HUES6 (cell line): ENCODE results near the gene IL21R.

ENCODE experiments used
- H3K27ac ChIP-seq: 2 replicates; pipeline ENCODE4 v1.7.0; 2013; ENCODE audit warnings: low read depth, mild to moderate bottlenecking, low read length, inconsistent platforms
- H3K27me3 ChIP-seq: 2 replicates; pipeline ENCODE4 v1.6.1; 2013; ENCODE audit warnings: low read length; ENCODE audit not compliant: control insufficient read depth, insufficient read depth
- H3K36me3 ChIP-seq: 2 replicates; pipeline ENCODE4 v1.6.1; 2013; ENCODE audit warnings: low read length; ENCODE audit not compliant: control insufficient read depth, insufficient read depth
- H3K4me1 ChIP-seq: 2 replicates; pipeline ENCODE4 v1.6.1; 2013; ENCODE audit warnings: low read length; ENCODE audit not compliant: control insufficient read depth, insufficient read depth
- H3K4me3 ChIP-seq: 2 replicates; pipeline ENCODE4 v1.5.1; 2013; ENCODE audit warnings: low read depth, low read length
- H3K9ac ChIP-seq: one replicate; pipeline ENCODE4 v1.6.1; 2013; ENCODE audit warnings: mild to moderate bottlenecking, low read length
- H3K9me3 ChIP-seq: 2 replicates; pipeline ENCODE4 v1.6.1; 2013; ENCODE audit warnings: low read depth, low read length; ENCODE audit not compliant: control insufficient read depth, insufficient read depth

The IL21R gene

DNA sequence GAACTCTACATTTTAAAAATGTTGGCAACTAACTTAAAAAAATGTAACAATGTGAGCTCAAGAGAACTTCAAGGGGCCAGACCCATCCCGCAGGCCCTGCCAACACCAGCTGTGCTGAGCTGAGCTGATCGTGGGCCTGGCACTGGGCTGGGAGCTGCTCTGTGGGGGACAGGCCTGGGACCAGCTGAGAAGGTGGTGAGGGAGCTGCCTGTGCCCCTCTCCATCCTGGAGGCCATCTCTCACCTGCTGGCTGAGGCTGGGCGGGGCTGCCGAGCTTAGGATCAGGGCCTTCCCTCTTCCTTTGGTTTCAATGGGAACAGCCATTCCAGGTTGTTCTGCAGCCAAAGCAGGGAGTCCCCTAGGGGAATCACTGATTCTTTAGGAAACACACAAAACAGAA, 58.2 kb downstream of the IL21R start:
- Histone ChIP-seq H3K4me1 (no peaks in the 10 kb centered on the region), H3K27me3 (no peaks in the 10 kb centered on the region), H3K9me3 (no peaks in the 10 kb centered on the region), H3K36me3 (peaks cover 54% of the 10 kb centered on the region), H3K9ac (no peak overlapping the region), H3K4me3 (no peak overlapping the region), H3K27ac (no peak overlapping the region)

DNA sequence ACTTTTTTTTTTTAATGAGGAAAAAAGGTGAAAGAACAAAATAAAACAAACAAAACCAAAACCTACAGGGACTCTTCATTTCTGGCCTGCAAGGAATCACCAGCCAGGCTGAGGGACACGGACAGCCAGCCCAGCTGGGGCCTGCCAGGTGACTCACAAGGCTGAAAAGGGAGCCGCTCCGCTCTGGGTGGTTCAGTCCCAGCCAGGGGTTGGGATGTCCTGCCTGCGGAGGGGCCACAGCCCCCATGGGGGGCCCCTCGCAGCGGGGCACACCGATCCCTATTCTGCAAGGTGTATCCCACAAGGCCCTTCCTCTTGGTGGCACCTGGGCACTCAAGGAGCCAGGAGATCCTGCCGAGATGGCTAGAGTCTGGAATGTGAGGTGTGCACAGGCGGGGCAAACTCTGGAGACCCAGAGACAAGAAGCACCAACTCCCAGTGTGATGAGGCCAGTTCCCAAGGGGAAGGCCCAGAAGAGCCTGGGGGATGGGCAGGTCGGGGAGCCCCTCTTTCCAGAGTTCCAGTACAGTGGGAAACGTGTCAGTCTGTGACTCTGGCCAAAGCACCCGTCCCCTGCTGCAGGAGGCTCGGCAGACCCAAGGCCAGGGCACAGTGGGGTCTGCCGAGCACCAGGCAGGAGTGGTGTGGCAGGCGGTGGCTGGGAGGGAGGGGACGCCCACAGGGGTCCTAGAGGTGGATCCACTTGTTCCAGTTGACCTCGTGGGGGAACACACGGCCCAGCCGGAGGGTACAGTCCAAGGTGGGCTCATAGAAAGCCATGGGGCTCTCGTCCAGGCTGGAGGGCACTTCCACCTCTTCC, 58.9 kb downstream of the IL21R start:
- no peak overlapping the region for H3K4me3 ChIP-seq
- no peak overlapping the region for H3K27ac ChIP-seq
- no peak overlapping the region for H3K9ac ChIP-seq
- H3K9me3 ChIP-seq: no peaks in the 10 kb centered on the region
- no peaks in the 10 kb centered on the region for H3K4me1 ChIP-seq
- H3K36me3 ChIP-seq: peaks cover 61% of the 10 kb centered on the region
- no peaks in the 10 kb centered on the region for H3K27me3 ChIP-seq

DNA sequence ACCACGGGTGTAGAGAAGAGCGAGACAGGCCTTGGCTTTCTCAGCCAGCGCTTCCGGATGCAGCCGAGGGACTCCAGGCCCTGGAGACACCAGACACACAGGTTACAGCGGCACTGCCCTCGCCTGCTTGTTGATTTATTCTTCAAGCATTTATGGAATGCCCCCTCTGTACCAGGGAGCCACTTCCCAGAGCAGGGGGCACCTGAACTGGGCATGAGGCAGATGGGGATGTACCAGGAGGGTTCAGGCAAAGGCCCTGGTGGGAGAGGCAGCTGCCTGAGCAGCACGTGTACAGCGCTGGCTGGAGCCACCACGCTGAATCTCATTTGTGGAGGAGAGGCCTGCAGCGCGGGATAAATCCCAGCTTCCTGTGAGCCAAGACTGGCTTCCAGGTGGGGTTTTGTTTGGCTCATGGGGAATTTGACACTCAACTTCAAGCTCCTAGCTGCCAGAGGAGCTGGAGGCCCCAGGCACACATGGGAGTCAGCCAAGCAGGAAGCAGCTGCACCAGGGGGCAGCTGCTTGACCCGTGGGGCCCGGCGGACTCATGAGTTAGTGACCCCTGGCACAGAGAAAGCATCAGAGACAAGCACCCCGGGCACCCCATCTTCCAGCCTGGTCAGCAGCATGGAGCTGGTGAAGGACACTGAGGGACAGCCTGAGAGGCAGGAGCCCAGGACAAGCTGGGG, 59.7 kb downstream of the IL21R start:
- Histone ChIP-seq H3K27ac (no peak overlapping the region), H3K4me3 (no peak overlapping the region), H3K9ac (no peak overlapping the region), H3K36me3 (peaks cover 68% of the 10 kb centered on the region), H3K4me1 (no peaks in the 10 kb centered on the region), H3K27me3 (no peaks in the 10 kb centered on the region), H3K9me3 (no peaks in the 10 kb centered on the region)

DNA sequence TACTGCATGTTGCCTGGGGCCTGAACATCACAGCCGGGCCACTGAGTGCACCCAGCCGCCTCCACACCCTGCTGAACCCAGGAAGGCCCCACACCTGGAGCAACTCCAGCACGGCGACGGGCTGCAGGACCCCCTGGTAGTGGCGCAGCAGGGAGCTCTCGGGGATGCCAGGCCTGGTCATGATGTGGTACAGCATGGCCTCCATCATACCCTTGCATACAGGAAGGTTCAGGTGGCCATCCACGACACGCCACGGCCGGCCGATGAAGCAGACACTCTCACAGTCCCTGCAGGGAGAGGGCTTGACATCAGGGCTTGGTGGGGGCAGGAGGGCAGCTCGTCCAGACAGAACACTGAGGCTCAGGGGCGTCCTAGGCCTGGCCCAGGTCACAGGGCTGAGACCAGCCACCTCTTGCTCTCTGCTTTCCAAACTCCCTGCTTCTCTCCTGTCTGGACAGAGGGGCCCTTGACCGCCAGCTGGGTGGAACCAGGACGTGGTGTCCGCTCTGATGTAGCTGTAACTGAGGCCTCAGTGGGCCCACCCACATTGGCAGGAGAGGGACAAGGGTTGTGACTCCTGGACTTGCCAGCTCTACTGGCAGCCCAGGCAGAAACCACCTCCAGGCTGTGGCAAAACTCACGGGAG, 60.3 kb downstream of the IL21R start:
- Histone ChIP-seq H3K27me3 (no peaks in the 10 kb centered on the region), H3K9me3 (no peaks in the 10 kb centered on the region), H3K27ac (no peak overlapping the region), H3K4me3 (no peak overlapping the region), H3K4me1 (no peaks in the 10 kb centered on the region), H3K9ac (no peak overlapping the region), H3K36me3 (peaks cover 75% of the 10 kb centered on the region)

DNA sequence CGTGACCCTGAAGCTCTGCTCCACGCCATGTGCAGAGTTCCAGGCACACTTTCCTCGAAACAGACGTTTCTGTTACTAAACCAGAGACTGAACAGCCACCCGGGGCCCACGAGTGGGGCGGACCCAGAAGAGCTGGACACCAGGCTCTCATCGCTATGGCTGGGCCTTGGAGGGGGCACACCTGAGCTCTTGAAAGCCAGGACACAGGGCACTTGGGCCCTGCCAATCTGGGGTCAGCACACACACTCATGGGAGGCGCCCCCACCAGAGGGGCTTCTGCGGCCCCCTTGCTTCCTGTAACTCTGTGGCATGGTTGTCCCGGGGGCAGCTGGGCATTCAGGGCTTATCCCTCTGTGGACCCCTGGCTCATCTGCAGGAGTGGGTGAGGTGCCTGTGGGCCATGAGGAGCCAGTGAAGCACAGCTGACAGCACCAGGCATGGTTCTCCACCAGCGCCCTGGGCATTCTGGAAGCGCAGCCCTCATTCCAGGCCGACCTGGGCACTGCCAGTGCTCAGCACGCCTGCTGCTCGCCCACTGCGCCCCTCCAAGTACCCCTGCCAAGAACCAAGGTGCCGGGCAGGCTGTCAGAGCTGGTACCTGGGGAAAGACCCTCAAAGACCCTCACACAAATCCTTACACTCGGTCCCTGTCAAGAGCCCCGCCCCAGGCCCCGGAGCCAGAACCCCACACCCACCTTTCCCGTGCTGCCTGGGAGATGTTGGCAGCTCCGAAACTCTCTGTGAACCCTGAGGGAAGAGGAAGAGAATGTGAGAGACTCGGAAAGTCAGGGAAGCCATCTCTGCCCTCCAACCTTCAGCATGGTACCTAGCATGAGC, 61.1 kb downstream of the IL21R start:
- Histone ChIP-seq H3K27ac (no peak overlapping the region), H3K36me3 (peaks cover 83% of the 10 kb centered on the region), H3K9me3 (no peaks in the 10 kb centered on the region), H3K27me3 (no peaks in the 10 kb centered on the region), H3K4me1 (no peaks in the 10 kb centered on the region), H3K4me3 (no peak overlapping the region), H3K9ac (no peak overlapping the region)

DNA sequence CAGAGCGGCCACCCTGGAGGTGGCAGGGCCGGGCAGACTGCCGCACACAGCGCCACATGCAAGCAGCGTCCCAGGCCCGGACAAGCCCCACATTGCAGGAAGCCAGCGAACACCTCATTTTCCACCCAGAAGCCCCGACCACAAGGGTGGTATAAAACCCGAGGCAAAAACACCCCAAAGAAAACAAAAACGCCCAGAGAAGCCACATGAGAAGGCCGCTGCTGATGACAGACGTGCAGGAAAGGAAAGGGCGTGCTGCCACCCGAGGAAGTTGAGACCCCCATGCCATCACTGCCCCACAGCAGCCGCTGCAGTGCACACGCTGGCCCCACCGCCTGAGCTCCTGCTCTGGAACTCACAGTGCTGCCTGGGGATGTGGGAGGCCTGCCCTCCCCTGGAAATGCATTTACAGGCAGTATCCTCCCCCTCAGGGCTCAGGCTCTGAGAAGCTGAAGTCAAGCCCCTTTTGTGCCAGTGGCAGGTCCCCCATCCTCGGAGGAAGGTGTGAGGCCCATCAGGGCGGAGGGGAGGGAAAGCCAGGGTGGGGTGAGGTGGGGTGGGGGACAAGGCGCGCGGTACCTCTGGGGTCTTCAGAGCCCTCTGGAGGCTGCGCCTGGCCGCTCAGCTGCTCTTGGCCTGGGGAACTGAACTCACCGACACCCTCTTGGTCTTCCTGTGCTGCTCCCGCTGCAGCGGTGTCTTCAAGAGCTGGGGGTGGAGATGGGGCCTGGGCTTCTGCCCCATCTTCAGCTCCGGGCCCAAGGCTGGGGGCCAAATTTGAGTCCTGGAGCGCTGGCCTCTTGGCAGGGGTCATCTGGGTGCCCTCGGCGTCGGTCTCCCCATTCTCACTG, 62.0 kb downstream of the IL21R start:
- Histone ChIP-seq H3K36me3 (peaks cover 92% of the 10 kb centered on the region), H3K27me3 (no peaks in the 10 kb centered on the region), H3K27ac (no peak overlapping the region)

DNA sequence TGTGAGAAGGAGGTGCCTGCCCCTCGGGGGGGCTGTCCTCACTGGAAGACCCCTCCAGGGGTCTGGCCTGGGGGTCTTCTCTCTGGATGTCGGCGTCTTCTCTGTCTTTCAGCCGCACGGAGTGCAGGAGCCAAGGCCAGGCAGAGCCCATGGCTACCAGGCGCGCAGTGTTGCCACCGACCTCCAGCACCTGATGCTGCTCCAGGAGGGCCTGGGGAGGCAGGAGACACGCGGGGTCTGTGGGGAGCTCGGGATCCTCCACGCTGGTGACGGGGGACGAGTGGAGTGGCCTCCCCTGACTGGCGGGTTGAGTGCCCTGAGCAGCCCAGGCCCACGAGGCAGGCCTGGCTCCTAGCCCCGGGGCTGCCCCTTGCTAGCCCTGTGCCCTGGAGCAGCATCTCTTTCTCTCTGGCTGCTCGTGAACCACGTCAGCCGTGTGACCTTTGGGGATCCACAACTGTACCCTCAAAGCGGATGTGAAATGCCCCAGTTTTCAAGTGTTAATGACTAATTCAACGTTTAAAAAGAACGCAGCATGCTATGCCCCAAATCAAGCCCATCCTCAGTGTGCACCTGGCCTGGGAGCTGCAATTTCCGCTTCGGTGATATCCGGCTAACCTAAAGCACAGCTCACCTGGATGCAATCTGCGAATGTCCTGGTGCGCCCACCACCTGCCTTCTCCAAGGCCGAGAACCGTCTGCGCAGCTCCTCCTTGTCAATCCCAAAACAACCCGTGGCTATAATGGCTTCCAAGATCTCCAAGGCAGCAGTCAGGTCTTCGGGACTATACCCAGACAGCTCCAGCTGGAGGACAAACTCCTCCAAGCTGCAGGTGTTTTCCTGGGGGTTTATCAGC, 62.9 kb downstream of the IL21R start:
- Histone ChIP-seq H3K4me3 (no peak overlapping the region), H3K27ac (0 out of 2 replicates have a peak overlapping the region, but pooled peaks have one; percentile 21), H3K9ac (no peak overlapping the region), H3K36me3 (peaks cover 99% of the 10 kb centered on the region), H3K27me3 (no peaks in the 10 kb centered on the region), H3K9me3 (no peaks in the 10 kb centered on the region), H3K4me1 (no peaks in the 10 kb centered on the region)

More for the DNA sequence above, 62.0 kb downstream of the IL21R start:
- Histone ChIP-seq H3K4me1 (no peaks in the 10 kb centered on the region), H3K9ac (no peak overlapping the region), H3K9me3 (no peaks in the 10 kb centered on the region), H3K4me3 (no peak overlapping the region)

DNA sequence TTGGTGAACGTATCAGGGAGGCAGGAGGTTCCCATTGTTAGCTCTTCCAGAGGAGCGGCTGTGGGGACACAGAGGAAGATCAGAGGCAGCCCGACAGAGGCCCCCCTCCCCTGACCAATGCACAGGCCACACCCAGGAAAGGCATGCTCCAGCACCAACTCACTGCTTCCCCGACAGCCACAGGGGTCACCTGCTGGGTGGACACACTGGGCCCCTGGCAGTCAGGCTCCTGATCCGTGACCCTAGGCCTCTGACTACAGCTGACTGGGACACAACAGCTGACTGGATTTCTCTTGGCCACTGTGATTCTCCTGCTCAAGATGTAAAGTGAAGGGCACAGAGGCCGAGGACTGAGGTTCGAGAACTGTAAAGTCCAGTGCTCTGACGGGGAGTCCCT, 63.5 kb downstream of the IL21R start:
- H3K27me3 ChIP-seq: no peaks in the 10 kb centered on the region
- no peak overlapping the region for H3K4me3 ChIP-seq
- no peaks in the 10 kb centered on the region for H3K4me1 ChIP-seq
- no peak overlapping the region for H3K27ac ChIP-seq
- no peaks in the 10 kb centered on the region for H3K9me3 ChIP-seq
- peaks cover 99% of the 10 kb centered on the region for H3K36me3 ChIP-seq
- H3K9ac ChIP-seq: no peak overlapping the region

DNA sequence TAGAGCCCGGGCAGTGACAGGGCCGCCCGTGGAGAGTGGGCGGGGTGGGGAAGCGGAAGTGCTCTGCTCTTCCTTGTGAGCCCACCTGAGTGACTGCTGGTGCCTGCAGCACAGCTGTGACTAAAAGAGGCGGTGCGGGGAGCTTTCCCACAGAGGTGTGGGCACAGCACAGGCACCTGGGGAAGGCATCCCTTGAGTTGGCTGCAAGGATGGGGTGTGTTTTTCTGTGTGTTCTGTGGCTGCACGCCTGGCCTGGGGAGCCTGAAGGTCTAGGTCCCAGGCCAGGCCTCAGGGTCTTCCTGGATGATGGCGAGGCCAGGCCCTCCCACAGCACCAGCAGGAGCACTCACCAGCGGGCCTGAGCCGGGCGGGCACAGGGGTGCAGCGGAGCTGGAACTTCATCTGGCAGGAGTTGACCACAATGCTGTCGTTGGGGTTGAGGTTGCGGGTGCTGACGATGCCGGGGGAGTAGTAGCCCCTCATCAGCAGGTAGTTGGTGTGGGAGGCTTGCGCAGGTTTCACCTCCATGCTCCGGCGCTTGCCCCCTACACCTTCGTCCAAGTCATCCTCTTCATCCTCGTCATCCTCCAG, 67.1 kb downstream of the IL21R start:
- Histone ChIP-seq H3K27me3 (no peaks in the 10 kb centered on the region), H3K27ac (no peak overlapping the region), H3K4me1 (no peaks in the 10 kb centered on the region), H3K36me3 (peaks cover 100% of the 10 kb centered on the region), H3K9ac (no peak overlapping the region), H3K4me3 (no peak overlapping the region), H3K9me3 (no peaks in the 10 kb centered on the region)
